Measurements from ENCODE around the gene SEC14L6. TPM values are rescaled to one million over a fixed set of nuclear protein-coding genes. Genes with fewer than 3 reads are reported as not detected.

The SEC14L6 gene
- total and polyA plus RNA-seq, 9 of the 15 experiments (the other 6 are each of a cell fraction or from before 2014, with no cell fraction given), result 0.29 to 6.1 (median 1.9) TPM

- no peak overlapping the region for H3K4me2 ChIP-seq (ENCODE audit: insufficient read depth, low read length)
- intact Hi-C loops (cut with micrococcal nuclease), result no loop called here
- no peaks in the 10 kb centered on the region for H4K20me1 ChIP-seq (replicated peaks; ENCODE audit: control insufficient read depth, insufficient read depth, low read length)
- H3K36me3 ChIP-seq (ENCODE audit: control insufficient read depth, insufficient read depth, low read length), result no peaks in the 10 kb centered on the region
- H3K9ac ChIP-seq (ENCODE audit: insufficient read depth in 1 of 2, low read depth in 2 of 2, low read length in 2 of 2), result no peak overlapping the region
- DNase-seq (ENCODE audit: extremely low read depth in 1 of 4, low spot score in 3 of 4) (no peak), ATAC-seq (no peak), FAIRE-seq (no peak)
- 0 out of 2 replicates have a peak, but pooled peaks have one; percentile 32 for TF ChIP-seq FOXJ2 (tag; IDR thresholded peaks at IDR 0.05)
- TF ChIP-seq RFX1 (IDR thresholded peaks at IDR 0.05), result 0 out of 2 replicates have a peak, but pooled peaks have one; percentile 17
- peak; percentile 55 for TF ChIP-seq RBM25 (IDR thresholded peaks at IDR 0.05; ENCODE audit: low read depth, low read length, severe bottlenecking)
- no peak for TF ChIP-seq NFE2 (IDR thresholded peaks at IDR 0.05; ENCODE audit: low read depth)
- no peak overlapping the region for H3K4me3 ChIP-seq
- 1% methylated on average over 6 of the region's 6 CpGs for WGBS (ENCODE audit: insufficient coverage, low coverage, missing lambda C conversion rate)
- H3K4me1 ChIP-seq (replicated peaks in 1 of 2; ENCODE audit: control insufficient read depth in 2 of 2, insufficient read depth in 2 of 2, low read length in 2 of 2), result peaks cover 0 to 6% of the 10 kb centered on the region in 2 experiments; a peak in 2 of 5 replicates
- in situ Hi-C loops (cut with MboI), result loop anchor here (25.0 kb wide), 1 partner anchor 363 kb away; no protein-coding TSS in a partner anchor
- no peak overlapping the region for H3K27ac ChIP-seq (ENCODE audit: extremely low read depth, low read depth, low read length)
- no peaks in the 10 kb centered on the region for H3K9me3 ChIP-seq (replicated peaks; ENCODE audit: control insufficient read depth, insufficient read depth, low read depth, low read length)
- H3K79me2 ChIP-seq (ENCODE audit: control insufficient read depth, insufficient read depth, low read length), result no peaks in the 10 kb centered on the region
- H2AFZ ChIP-seq (ENCODE audit: low read depth, low read length), result no peak overlapping the region
- no TSS peak for BruUV-seq (replicated peaks)
- peaks cover 4 to 41% of the 10 kb centered on the region in 2 experiments; a peak in 4 of 5 replicates for H3K27me3 ChIP-seq (ENCODE audit: control insufficient read depth in 2 of 2, insufficient read depth in 2 of 2, low read length in 2 of 2)
- ChIA-PET CTCF (ENCODE audit: low intra/inter-chr PET ratio) (no interaction called here), POLR2A (no interaction called here)
- H3K9me1 ChIP-seq (ENCODE audit: control insufficient read depth, insufficient read depth, low read length), result no peaks in the 10 kb centered on the region
These were observed 71.7 kb downstream of the SEC14L6 start for GRCh38 chr22:30474683-30475424.

- Histone ChIP-seq H3K36me3 (ENCODE audit: control insufficient read depth, insufficient read depth, low read length) (no peaks in the 10 kb centered on the region), H3K9me3 (replicated peaks; ENCODE audit: control insufficient read depth, insufficient read depth, low read depth, low read length) (no peaks in the 10 kb centered on the region), H3K27ac (ENCODE audit: extremely low read depth, low read depth, low read length) (no peak overlapping the region), H3K9ac (ENCODE audit: insufficient read depth in 1 of 2, low read depth in 2 of 2, low read length in 2 of 2) (no peak overlapping the region), H3K27me3 (ENCODE audit: control insufficient read depth in 2 of 2, insufficient read depth in 2 of 2, low read length in 2 of 2) (peaks cover 4 to 40% of the 10 kb centered on the region in 2 experiments; a peak in 4 of 5 replicates), H3K4me3 (no peak overlapping the region), H3K9me1 (ENCODE audit: control insufficient read depth, insufficient read depth, low read length) (no peaks in the 10 kb centered on the region), H3K4me2 (ENCODE audit: insufficient read depth, low read length) (no peak overlapping the region), H3K79me2 (ENCODE audit: control insufficient read depth, insufficient read depth, low read length) (no peaks in the 10 kb centered on the region), H4K20me1 (replicated peaks; ENCODE audit: control insufficient read depth, insufficient read depth, low read length) (no peaks in the 10 kb centered on the region), H2AFZ (ENCODE audit: low read depth, low read length) (no peak overlapping the region), H3K4me1 (replicated peaks in 1 of 2; ENCODE audit: control insufficient read depth in 2 of 2, insufficient read depth in 2 of 2, low read length in 2 of 2) (peaks cover 0 to 6% of the 10 kb centered on the region in 2 experiments; a peak in 2 of 5 replicates)
- ATAC-seq (no peak), DNase-seq (ENCODE audit: extremely low read depth in 1 of 4, low spot score in 3 of 4) (no peak), FAIRE-seq (no peak)
- CTCF ChIA-PET (ENCODE audit: low intra/inter-chr PET ratio), result no interaction called here
- WGBS (ENCODE audit: insufficient coverage, low coverage, missing lambda C conversion rate), result 10% methylated on average over 2 of the region's 4 CpGs
- in situ Hi-C loops (cut with MboI), result no loop called here
- intact Hi-C loops (cut with micrococcal nuclease), result no loop called here
- POLR2A ChIA-PET, result no interaction called here
- TF ChIP-seq BCOR (IDR thresholded peaks at IDR 0.05) (peak; percentile 56), RBM25 (IDR thresholded peaks at IDR 0.05; ENCODE audit: low read depth, low read length, severe bottlenecking) (peak; percentile 68), SMAD1 (IDR thresholded peaks at IDR 0.05; ENCODE audit: low read depth, low read length, partially characterized antibody) (no peak), ZNF212 (CRISPR knock-in tag; IDR thresholded peaks at IDR 0.05) (no peak)
- BruUV-seq (replicated peaks), result no TSS peak
These were observed 72.4 kb downstream of the SEC14L6 start for GRCh38 chr22:30474121-30474520.
